ENCODE data around the gene APBB1.

Gene APBB1

GRCh38 chr11:6410695-6411430 is 8.0 kb downstream of the APBB1 start:
- no peak for TF ChIP-seq CTCF (IDR thresholded peaks at IDR 0.05; ENCODE audit: insufficient read depth, low read depth, low read length, missing control alignments)
- no peak overlapping the region for H3K4me3 ChIP-seq (ENCODE audit: low read depth, low read length)
- DNase-seq (ENCODE audit: low read depth) = no peak

- H3K4me3 ChIP-seq (ENCODE audit: low read depth, low read length) = no peak overlapping the region
- TF ChIP-seq CTCF (IDR thresholded peaks at IDR 0.05; ENCODE audit: insufficient read depth, low read depth, low read length, missing control alignments) = no peak
- no peak for DNase-seq (ENCODE audit: low read depth)
Observed at GRCh38 chr11:6406370-6406769, 12.5 kb downstream of the APBB1 start.

GRCh38 chr11:6405846-6406245 is 13.0 kb downstream of the APBB1 start:
- no peak for TF ChIP-seq CTCF (IDR thresholded peaks at IDR 0.05; ENCODE audit: insufficient read depth, low read depth, low read length, missing control alignments)
- no peak for DNase-seq (ENCODE audit: low read depth)
- H3K4me3 ChIP-seq (ENCODE audit: low read depth, low read length) = no peak overlapping the region

- TF ChIP-seq CTCF (IDR thresholded peaks at IDR 0.05; ENCODE audit: insufficient read depth, low read depth, low read length, missing control alignments) = no peak
- no peak overlapping the region for H3K4me3 ChIP-seq (ENCODE audit: low read depth, low read length)
- no peak for DNase-seq (ENCODE audit: low read depth)
Observed at GRCh38 chr11:6405052-6405667, 13.7 kb downstream of the APBB1 start.

GRCh38 chr11:6404342-6405051 is 14.4 kb downstream of the APBB1 start:
- DNase-seq (ENCODE audit: low read depth) = no peak
- H3K4me3 ChIP-seq (ENCODE audit: low read depth, low read length) = no peak overlapping the region
- TF ChIP-seq CTCF (IDR thresholded peaks at IDR 0.05; ENCODE audit: insufficient read depth, low read depth, low read length, missing control alignments) = no peak

- H3K4me3 ChIP-seq (ENCODE audit: low read depth, low read length) = no peak overlapping the region
- no peak for TF ChIP-seq CTCF (IDR thresholded peaks at IDR 0.05; ENCODE audit: insufficient read depth, low read depth, low read length, missing control alignments)
Observed at GRCh38 chr11:6403539-6403938, 15.4 kb downstream of the APBB1 start.

More at GRCh38 chr11:6403539-6403938, 15.4 kb downstream of the APBB1 start:
- no peak for DNase-seq (ENCODE audit: low read depth)
